Brain pericyte (primary cell): ENCODE data around the gene SMIM24.
"Not testable (repeated sequence)": the region's sequence is repeated elsewhere in the genome, so short reads cannot be mapped to it uniquely, and the experiment has no call there.

Experiments
- DNase-seq: peaks from one replicate; pipeline ENCODE4 v3.0.0-alpha.2; 2012; ENCODE audit warnings: low read depth, low spot score

The SMIM24 gene

DNA sequence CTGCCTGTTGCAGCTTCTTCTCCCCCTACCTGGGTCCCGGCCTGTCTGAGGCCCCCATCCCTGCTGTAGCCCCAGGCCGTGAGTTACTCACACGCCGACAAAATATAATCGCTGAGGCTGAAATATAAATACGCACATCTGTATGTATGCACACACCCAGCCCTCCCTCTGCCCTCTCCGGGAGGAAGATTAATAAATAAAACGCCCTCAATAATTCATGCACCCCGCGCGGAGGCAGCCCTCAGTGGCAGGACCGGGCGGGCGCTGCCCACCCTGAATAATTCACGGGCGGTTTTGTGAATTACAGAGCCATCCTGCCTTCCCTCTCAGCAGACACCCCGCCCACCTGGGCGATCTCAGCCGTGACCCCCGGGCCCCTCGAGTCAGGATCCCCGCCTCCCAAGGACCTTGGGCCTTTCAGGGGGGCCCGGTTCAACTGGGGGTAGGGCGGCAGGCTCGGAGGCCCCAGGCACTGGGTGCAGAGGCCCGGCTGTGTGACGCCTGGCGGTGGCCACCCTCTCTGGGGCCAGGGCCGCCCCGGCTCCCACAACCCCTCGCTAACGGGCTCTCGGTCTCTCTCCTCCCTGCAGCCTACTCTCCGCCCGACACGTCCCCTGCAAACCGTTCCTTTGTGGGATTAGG is 24.2 kb downstream of the SMIM24 start:
- DNase-seq, result no peak

DNA sequence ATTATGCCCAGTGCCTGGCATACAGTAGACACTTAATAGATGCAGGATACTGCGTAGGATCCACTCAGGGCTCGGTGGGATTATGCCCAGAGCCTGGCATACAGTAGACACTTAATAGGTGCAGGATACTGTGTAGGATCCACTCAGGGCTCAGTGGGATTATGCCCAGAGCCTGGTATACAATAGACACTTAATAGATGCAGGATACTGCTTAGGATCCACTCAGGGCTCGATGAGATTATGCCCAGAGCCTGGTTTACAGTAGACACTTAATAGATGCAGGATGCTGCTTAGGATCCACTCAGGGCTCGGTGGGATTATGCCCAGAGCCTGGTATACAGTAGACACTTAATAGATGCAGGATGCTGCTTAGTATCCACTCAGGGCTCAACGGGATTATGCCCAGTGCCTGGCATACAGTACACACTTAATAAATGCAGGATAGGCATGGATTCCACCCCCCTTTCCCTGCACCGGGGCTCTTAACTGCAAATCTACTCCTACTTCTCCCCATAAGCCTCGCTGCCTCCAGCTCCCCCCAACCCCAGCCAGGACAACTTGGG is 24.9 kb downstream of the SMIM24 start:
- no peak for DNase-seq

DNA sequence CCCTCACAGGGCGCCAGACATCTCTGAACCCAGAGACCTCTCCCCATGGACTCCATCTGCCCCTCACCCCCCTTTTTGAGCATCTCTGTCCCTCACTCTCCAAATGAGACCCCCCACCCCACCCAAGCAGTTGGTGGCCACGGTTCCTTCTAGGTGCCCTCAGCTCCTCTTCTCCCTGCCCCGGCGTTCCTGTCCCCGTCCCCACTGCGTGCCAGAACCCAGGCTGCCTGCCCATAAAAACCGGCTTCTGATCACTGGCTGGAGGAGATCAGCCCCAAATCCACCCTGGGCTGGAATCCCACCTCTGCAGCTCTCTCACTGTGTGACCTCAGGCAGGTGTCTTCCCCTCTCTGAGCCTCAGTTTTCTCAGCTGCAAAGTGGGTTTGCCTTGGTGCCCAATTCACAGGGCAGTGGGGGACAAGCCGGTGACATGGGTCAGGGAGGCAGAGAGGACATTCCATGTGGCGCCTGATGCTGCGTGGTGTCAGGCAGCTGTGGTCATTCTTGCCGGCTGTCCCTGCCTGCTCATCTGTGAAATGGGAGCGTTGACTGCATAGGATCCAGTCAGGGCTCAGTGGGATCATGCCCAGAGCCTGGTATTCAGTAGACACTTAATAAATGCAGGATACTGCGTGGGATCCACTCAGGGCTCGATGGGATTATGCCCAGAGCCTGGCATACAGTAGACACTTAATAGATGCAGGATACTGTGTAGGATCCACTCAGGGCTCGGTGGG is 25.5 kb downstream of the SMIM24 start:
- no peak for DNase-seq

- DNase-seq, result no peak
Observed at GRCh38 chr19:3453840-3454239, 26.5 kb downstream of the SMIM24 start.

DNA sequence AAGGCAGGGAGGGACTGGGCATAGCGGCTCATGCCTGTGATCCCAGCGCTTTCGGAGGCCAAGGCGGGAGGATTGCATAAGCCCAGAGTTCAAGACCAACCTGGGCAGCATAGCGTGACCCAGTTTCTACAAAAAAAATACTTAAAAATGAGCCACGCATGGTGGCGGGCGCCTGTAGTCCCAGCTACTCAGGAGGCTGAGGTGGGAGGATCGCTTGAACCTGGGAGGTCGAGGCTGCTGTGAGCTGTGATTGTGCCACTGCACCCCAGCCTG is 27.4 kb downstream of the SMIM24 start:
- not testable (repeated sequence) for DNase-seq

GRCh38 chr19:3452171-3452941 is 28.0 kb downstream of the SMIM24 start:
- no peak for DNase-seq

GRCh38 chr19:3451451-3451866 is 28.9 kb downstream of the SMIM24 start:
- no peak for DNase-seq

- peak; percentile 93 for DNase-seq
Observed at GRCh38 chr19:3450796-3451411, 29.4 kb downstream of the SMIM24 start.

DNA sequence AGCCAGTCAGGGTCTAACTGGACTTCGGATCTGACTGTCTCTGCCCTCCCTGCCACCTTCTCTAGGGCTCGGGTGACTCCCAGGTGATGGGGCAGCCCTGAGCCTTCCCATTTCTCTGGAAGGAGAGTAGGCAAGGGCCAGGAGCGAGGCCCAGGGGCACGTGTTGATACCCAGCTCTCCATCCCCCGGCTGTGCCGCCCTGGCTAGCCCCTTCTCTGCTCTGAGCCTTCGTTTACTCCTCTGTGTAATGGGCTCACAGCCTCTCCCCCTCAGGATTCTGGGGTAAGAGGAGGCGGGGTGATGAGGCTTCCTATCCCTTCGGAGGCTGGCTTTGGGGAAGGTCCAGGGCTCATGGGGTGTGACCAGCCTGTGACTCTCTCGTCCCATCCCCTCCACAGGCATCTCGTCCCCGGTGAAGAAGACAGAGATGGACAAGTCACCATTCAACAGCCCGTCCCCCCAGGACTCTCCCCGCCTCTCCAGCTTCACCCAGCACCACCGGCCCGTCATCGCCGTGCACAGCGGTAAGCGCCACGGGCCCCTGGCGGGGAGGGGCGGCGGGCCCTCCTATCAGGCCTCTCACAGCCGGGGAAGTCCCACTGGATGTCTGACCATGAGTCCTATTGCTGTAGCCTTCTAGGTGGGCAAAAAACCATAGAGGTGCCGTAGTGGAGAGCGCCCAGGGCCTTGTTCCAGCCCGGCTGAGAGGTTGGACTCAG is 31.6 kb downstream of the SMIM24 start:
- no peak for DNase-seq

DNA sequence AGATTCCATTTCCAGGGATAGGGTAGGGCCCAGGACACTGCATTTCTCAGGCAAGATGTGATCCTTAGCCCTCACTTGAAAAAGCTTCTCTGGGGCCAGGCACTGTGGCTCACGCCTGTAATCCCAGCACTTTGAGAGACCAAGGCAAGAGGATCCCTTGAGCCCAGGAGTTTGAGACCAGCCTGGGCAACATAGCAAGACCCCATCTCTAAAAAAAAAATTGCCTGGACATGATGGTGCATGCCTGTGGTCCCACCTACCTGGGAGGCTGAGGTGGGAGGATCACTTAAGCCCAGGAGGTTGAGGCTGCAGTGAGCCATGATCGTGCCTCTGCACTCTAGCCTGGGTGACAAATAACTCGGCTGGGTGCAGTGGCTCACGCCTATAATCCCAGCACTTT is 33.7 kb downstream of the SMIM24 start:
- DNase-seq, result not testable (repeated sequence)

DNA sequence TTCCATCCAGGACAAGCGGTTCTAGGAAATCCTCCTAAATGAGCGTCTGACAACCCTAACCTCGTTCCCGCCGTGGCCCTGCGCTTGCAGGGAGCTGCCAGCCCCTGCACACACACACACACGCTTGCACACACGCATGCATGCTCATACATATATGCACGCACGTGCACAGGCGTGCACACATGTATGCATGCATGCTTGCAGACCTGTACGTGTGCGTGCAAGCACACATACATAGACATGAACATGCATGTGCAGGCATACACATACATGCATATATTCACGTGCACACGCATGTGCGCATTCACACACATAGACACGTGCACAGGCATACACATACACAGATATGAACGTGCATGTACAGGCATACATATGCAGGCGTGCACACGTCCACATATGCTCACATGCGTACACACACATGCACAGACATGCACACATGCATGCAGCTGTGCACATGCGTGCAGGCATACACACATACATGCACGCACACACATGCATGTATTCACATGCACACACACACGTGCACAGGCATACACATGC is 35.6 kb downstream of the SMIM24 start:
- no peak for DNase-seq

DNA sequence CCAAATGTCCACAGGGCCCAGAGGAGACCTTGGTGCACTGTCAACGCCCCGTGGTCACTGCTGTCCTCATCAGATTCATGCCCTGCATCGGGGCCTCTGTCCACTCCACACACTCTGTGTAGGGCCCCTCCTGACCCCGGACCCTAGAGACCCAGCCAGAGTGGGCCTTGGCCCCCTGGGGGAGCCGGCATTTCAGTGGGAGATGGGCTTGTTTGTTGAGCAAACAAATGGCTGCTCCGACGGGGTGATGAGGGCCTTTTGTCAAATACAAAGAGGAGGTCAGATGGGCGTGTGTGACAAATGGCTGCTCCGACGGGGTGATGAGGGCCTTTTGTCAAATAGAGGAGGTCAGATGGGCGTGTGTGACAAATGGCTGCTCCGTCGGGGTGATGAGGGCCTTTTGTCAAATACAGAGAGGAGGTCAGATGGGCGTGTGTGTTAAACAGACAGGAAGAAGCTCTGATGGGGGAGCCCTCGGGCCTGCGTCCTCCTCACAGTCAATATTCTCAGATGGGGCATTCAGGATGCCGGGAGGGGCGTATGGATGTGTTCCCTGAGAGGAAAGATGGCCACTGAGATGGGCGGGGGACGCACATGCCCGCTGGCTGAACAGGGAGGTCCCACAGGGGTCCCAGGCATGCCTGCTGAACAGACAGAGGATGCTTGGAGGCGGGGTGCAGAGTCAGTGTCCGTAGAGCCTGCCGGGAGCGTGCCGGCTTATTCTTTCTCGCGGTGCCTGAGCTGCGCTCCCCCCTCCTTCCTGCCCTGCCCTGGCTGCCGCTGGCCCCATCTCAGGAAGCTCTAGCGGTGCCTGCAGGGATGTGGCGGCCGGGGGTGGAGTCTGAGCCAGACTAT is 36.3 kb downstream of the SMIM24 start:
- DNase-seq, result no peak

- DNase-seq, result no peak
Observed at GRCh38 chr19:3442487-3443071, 37.7 kb downstream of the SMIM24 start.

GRCh38 chr19:3441986-3442329 is 38.4 kb downstream of the SMIM24 start:
- no peak for DNase-seq

DNA sequence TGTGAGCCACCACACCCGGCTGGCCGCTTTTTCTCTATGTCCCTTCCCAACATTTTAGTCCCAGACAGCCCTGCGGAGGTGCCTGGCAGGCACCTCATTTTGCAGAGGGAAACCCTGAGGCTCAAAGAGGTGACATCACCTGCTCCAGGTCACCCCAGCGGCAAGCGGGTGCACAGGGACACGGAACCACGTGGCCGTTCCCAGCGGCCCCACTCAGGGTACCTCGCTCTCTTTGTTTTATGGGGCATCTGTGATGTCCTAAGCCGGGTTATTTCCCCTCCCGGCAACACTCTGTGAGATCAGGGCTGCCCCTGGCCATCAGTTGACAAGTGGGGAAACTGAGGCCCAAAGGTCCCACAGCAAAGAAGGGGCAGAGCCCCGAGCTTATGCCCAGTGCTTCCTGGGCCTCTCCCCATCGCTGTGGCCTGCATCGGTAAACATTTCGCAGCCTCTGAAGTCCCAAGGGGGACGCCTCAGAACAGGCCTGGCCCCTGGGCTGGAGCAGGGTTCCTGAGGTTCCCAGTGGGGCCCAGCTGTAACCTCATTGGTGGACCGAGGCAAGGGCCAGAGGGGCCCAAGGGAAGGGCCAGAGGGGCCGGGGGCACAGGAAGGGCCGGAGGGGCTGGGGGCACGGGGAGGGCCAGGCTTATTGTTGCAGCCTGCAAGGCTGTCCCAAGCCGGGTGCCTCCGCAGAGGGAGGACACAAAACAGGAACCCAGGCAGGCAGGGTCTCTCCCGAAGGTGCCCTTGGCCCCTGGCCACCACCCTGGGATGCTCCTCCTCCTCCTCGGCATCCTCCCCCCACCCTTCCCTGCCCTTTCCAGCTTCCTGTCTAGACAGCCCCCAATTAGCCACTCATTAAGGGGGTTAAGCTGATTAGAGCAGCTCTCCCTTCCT is 39.0 kb downstream of the SMIM24 start:
- DNase-seq, result no peak

DNA sequence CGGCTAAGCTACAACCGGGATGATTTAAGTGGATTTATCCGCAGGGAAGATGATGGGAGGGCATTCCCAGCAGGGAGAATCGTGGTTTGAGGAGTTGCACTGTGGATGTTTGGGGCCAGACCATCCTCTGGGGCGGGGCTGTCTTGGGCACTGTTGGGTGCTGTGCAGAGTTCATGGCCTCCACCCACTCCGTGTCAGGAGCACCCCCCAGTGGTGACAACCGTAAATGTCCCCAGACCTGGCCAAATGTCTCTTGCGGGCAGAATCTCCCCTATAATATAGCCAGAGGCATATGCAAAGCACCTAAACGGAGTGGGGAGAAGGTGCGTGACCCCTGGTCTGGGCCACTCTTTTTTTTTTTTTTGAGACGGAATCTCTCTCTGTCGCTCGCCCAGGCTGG is 40.2 kb downstream of the SMIM24 start:
- no peak for DNase-seq

GRCh38 chr19:3434630-3435553 is 45.4 kb downstream of the SMIM24 start:
- peak; percentile 88 for DNase-seq
